GM18861 (cell line): Measurements from ENCODE around the gene STRA8.
A peak's percentile ranks its signal among the peaks of the same experiment; 100 is the strongest.

ENCODE experiments used
- ATAC-seq: cut with Tn5 transposase; IDR thresholded peaks from one replicate; pipeline ENCODE4 v1.9.1; 2021; ENCODE audit not compliant: unreplicated experiment

The STRA8 gene

GRCh38 chr7:135263321-135263970 lies 29.8 kb downstream of the STRA8 start:
- no peak for ATAC-seq

- no peak for ATAC-seq
Observed at GRCh38 chr7:135265637-135266036, 32.0 kb downstream of the STRA8 start.

- no peak for ATAC-seq
Observed at GRCh38 chr7:135269921-135270320, 36.3 kb downstream of the STRA8 start.

- ATAC-seq = no peak
Observed at GRCh38 chr7:135270577-135271254, 37.1 kb downstream of the STRA8 start.

- no peak for ATAC-seq
Observed at GRCh38 chr7:135271255-135271615, 37.6 kb downstream of the STRA8 start.

- ATAC-seq = no peak
Observed at GRCh38 chr7:135272303-135272702, 38.7 kb downstream of the STRA8 start.

- ATAC-seq = no peak
Observed at GRCh38 chr7:135273581-135273980, 39.9 kb downstream of the STRA8 start.

- peak; percentile 56 for ATAC-seq
Observed at GRCh38 chr7:135274495-135275268, 41.0 kb downstream of the STRA8 start.

GRCh38 chr7:135275971-135276580 lies 42.4 kb downstream of the STRA8 start:
- ATAC-seq = no peak

GRCh38 chr7:135277161-135277560 lies 43.5 kb downstream of the STRA8 start:
- ATAC-seq = no peak

- peak; percentile 92 for ATAC-seq
Observed at GRCh38 chr7:135281363-135281949, 47.8 kb downstream of the STRA8 start.

- no peak for ATAC-seq
Observed at GRCh38 chr7:135282561-135283254, 49.1 kb downstream of the STRA8 start.

- ATAC-seq = no peak
Observed at GRCh38 chr7:135283959-135284638, 50.5 kb downstream of the STRA8 start.

- no peak for ATAC-seq
Observed at GRCh38 chr7:135285547-135286233, 52.1 kb downstream of the STRA8 start.

- ATAC-seq = no peak
Observed at GRCh38 chr7:135286876-135287275, 53.2 kb downstream of the STRA8 start.

- ATAC-seq = no peak
Observed at GRCh38 chr7:135290594-135290993, 57.0 kb downstream of the STRA8 start.

- ATAC-seq = no peak
Observed at GRCh38 chr7:135291809-135292253, 58.2 kb downstream of the STRA8 start.

GRCh38 chr7:135299235-135299634 lies 65.6 kb downstream of the STRA8 start:
- ATAC-seq = no peak
